GM12874 (cell line): ENCODE data around the gene ADAM23.

Source experiments
- CTCF ChIP-seq: IDR thresholded peaks from 2 replicates; pipeline ENCODE4 v1.5.1; 2011; ENCODE audit warnings: low read depth, mild to moderate bottlenecking, control low read depth, low read length, moderate library complexity; ENCODE audit not compliant: insufficient read depth

The ADAM23 gene

GRCh38 chr2:206433190-206433589, 10.1 kb upstream of the ADAM23 start:
- no peak for TF ChIP-seq CTCF

GRCh38 chr2:206433686-206434085, 9.6 kb upstream of the ADAM23 start:
- TF ChIP-seq CTCF: no peak

- TF ChIP-seq CTCF: no peak
These were observed 7.6 kb upstream of the ADAM23 start for GRCh38 chr2:206435742-206436141.

- TF ChIP-seq CTCF: no peak
These were observed 5.1 kb upstream of the ADAM23 start for GRCh38 chr2:206438196-206438724.

GRCh38 chr2:206442474-206442832, 879 bp upstream of the ADAM23 start:
- no peak for TF ChIP-seq CTCF

- TF ChIP-seq CTCF: no peak
These were observed 599 bp downstream of the ADAM23 start for GRCh38 chr2:206443735-206444527.

- no peak for TF ChIP-seq CTCF
These were observed 2.6 kb downstream of the ADAM23 start for GRCh38 chr2:206445948-206446347.
